SH-SY5Y (cell line): ENCODE measurements around the gene RIMS1.

Source experiments
- GATA2 ChIP-seq: IDR thresholded peaks from 2 replicates; pipeline ENCODE4 v1.6.1; 2011; ENCODE audit warnings: mild to moderate bottlenecking, low read depth, low read length
- GATA3 ChIP-seq: IDR thresholded peaks from 2 replicates; pipeline ENCODE4 v1.6.1; 2011; ENCODE audit warnings: low read depth, mild to moderate bottlenecking, low read length, moderate library complexity

- TF ChIP-seq GATA3 (no peak), GATA2 (no peak)
These were observed 410.0 kb downstream of the RIMS1 start for GRCh38 chr6:72296375-72296774.
